A673 (cell line): ENCODE results near the gene B4GALT6.

Experiments used
- EZH2 ChIP-seq: fragments of 200-600 bp; sonication (generic); IDR thresholded peaks from 2 replicates; pipeline ENCODE4 v1.6.1; 2017; ENCODE audit warnings: borderline replicate concordance, low read depth, mild to moderate bottlenecking, mixed read lengths, antibody characterized with exemption, low read length; ENCODE audit not compliant: poor library complexity, severe bottlenecking
- TF ChIP-seq, protein P1 (sequence below): fragments of 300-800, 200-600 bp; sonication (generic); conservative IDR thresholded peaks from 2 replicates; pipeline ENCODE4 v1.5.1; 2017; ENCODE audit warnings: low read depth, mild to moderate bottlenecking, antibody characterized with exemption, low read length, moderate library complexity, mixed read lengths

GRCh38 chr18:31718386-31718785, 34.0 kb upstream of the B4GALT6 start:
- TF ChIP-seq, protein P1, sequence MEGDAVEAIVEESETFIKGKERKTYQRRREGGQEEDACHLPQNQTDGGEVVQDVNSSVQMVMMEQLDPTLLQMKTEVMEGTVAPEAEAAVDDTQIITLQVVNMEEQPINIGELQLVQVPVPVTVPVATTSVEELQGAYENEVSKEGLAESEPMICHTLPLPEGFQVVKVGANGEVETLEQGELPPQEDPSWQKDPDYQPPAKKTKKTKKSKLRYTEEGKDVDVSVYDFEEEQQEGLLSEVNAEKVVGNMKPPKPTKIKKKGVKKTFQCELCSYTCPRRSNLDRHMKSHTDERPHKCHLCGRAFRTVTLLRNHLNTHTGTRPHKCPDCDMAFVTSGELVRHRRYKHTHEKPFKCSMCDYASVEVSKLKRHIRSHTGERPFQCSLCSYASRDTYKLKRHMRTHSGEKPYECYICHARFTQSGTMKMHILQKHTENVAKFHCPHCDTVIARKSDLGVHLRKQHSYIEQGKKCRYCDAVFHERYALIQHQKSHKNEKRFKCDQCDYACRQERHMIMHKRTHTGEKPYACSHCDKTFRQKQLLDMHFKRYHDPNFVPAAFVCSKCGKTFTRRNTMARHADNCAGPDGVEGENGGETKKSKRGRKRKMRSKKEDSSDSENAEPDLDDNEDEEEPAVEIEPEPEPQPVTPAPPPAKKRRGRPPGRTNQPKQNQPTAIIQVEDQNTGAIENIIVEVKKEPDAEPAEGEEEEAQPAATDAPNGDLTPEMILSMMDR = no peak
- no peak for TF ChIP-seq EZH2
